RWPE1 (cell line): Measurements from ENCODE around the gene OBP2B.
"Not testable (repeated sequence)": the region's sequence is repeated elsewhere in the genome, so short reads cannot be mapped to it uniquely, and the experiment has no call there.

ENCODE experiments used
- CTCF ChIA-PET: fragments of 350-600 bp; sonication (Branson Sonifier 250); formaldehyde crosslinking; extraction: SDS; loops from one replicate; lab custom pipeline; 2021; lab: Yijun Ruan, JAX
- POLR2A ChIA-PET: fragments of 400-600 bp; formaldehyde crosslinking; extraction: SDS; loops from one replicate; lab custom pipeline; 2020; ENCODE audit warnings: antibody characterized with exemption; ENCODE audit not compliant: low non-redundant PET; lab: Yijun Ruan, JAX
- DNase-seq: peaks from one replicate; pipeline ENCODE4 v3.0.0; 2012; ENCODE audit warnings: low spot score
- H3K27ac ChIP-seq: fragments of 450-650 bp; 2 replicates; pipeline ENCODE4 v1.5.1; 2017
- CTCF ChIP-seq: fragments of 450-650 bp; conservative IDR thresholded peaks from 2 replicates; pipeline ENCODE4 v1.5.1; 2017; ENCODE audit warnings: low read depth, mild to moderate bottlenecking

The OBP2B gene

GRCh38 chr9:133170716-133171115 is 38.3 kb downstream of the OBP2B start:
- TF ChIP-seq CTCF: no peak
- DNase-seq: no peak
- CTCF ChIA-PET: interaction anchor here (0.9 to 2.1 kb wide), 2 partner anchors 10 to 14 kb away, joined by 3 to 6 read pairs; no protein-coding TSS in a partner anchor
- no peak overlapping the region for H3K27ac ChIP-seq
- POLR2A ChIA-PET: no interaction called here

- CTCF ChIA-PET: interaction anchor here (2.1 kb wide), 1 partner anchor 11 kb away, joined by 6 read pairs; no protein-coding TSS in a partner anchor
- POLR2A ChIA-PET, DNase-seq, H3K27ac ChIP-seq: not testable (repeated sequence)
These were observed 39.4 kb downstream of the OBP2B start for GRCh38 chr9:133169687-133170086.

GRCh38 chr9:133169102-133169501 is 39.9 kb downstream of the OBP2B start:
- no peak overlapping the region for H3K27ac ChIP-seq
- TF ChIP-seq CTCF: no peak
- ChIA-PET CTCF (no interaction called here), POLR2A (no interaction called here)
- DNase-seq: no peak

GRCh38 chr9:133168432-133168831 is 40.6 kb downstream of the OBP2B start:
- POLR2A ChIA-PET: no interaction called here
- CTCF ChIA-PET: interaction anchor here (0.6 kb wide), 1 partner anchor 69 kb away, joined by 4 read pairs; no protein-coding TSS in a partner anchor
- H3K27ac ChIP-seq: no peak overlapping the region
- no peak for TF ChIP-seq CTCF
- no peak for DNase-seq

- no peak for DNase-seq
- TF ChIP-seq CTCF: no peak
- ChIA-PET CTCF (interaction anchor here (0.6 to 1.0 kb wide), 2 partner anchors 13 to 18 kb away, joined by 3 to 4 read pairs; no protein-coding TSS in a partner anchor), POLR2A (no interaction called here)
- H3K27ac ChIP-seq: no peak overlapping the region
These were observed 41.3 kb downstream of the OBP2B start for GRCh38 chr9:133167769-133168168.

- H3K27ac ChIP-seq: no peak overlapping the region
These were observed 41.8 kb downstream of the OBP2B start for GRCh38 chr9:133167096-133167730.

More at GRCh38 chr9:133167096-133167730, 41.8 kb downstream of the OBP2B start:
- no peak for TF ChIP-seq CTCF
- ChIA-PET POLR2A (interaction anchor here (0.6 kb wide), 1 partner anchor 295 kb away, joined by 3 read pairs; no protein-coding TSS in a partner anchor), CTCF (interaction anchor here (0.6 to 1.0 kb wide), 6 partner anchors 11 to 154 kb away, joined by 3 to 5 read pairs (median 3); no protein-coding TSS in a partner anchor)
- DNase-seq: no peak
